ENCODE measurements around the gene ADCY3. TPM values are rescaled to one million over a fixed set of nuclear protein-coding genes. Genes with fewer than 3 reads are reported as not detected.
A peak's percentile ranks its signal among the peaks of the same experiment; 100 is the strongest.

Gene ADCY3
- total and polyA plus RNA-seq, 2 of the 13 experiments (the other 11 are each of a cell fraction or from before 2014, with no cell fraction given): 0.11 to 0.61 TPM

GRCh38 chr2:24818721-24819167 lies 101.3 kb downstream of the ADCY3 start:
- Histone ChIP-seq H3K27me3 (ENCODE audit: control insufficient read depth in 1 of 2, insufficient read depth in 2 of 2, low read length in 2 of 2) (no peaks in the 10 kb centered on the region), H3K9me3 (ENCODE audit: low read length) (no peaks in the 10 kb centered on the region), H3K4me1 (ENCODE audit: insufficient read depth, low read length) (peaks cover 18% of the 10 kb centered on the region), H3K79me2 (ENCODE audit: insufficient read depth, low read length) (peaks cover 2% of the 10 kb centered on the region), H3K36me3 (replicated peaks in 1 of 2; ENCODE audit: control insufficient read depth in 1 of 2, insufficient read depth in 2 of 2, low read length in 2 of 2) (peaks cover 26 to 75% of the 10 kb centered on the region in 2 experiments), H3K27ac (ENCODE audit: extremely low read length, insufficient read depth, low read length) (no peak overlapping the region), H4K20me1 (ENCODE audit: insufficient read depth, low read length) (no peaks in the 10 kb centered on the region), H3K4me3 (replicated peaks in 1 of 3; ENCODE audit: insufficient read depth in 1 of 3, low read depth in 2 of 3, low read length in 3 of 3) (no peak overlapping the region), H2AFZ (ENCODE audit: low read length) (no peak overlapping the region), H3K9ac (ENCODE audit: insufficient read depth, low read depth, low read length) (no peak overlapping the region), H3K4me2 (ENCODE audit: low read depth, low read length) (no peak overlapping the region)
- CTCF ChIA-PET (ENCODE audit: low intra/inter-chr PET ratio, low total read pairs): no interaction called here
- TF ChIP-seq PHF21A (CRISPR knock-in tag; IDR thresholded peaks at IDR 0.05) (no peak), ARNT2 (CRISPR knock-in tag; IDR thresholded peaks at IDR 0.05; ENCODE audit: low read depth) (no peak), RBM22 (optimal IDR thresholded peaks at IDR 0.05; ENCODE audit: low read length) (peak; percentile 57), ZNF646 (CRISPR knock-in tag; IDR thresholded peaks at IDR 0.05) (no peak), THRA (CRISPR knock-in tag; IDR thresholded peaks at IDR 0.05; ENCODE audit: borderline replicate concordance) (no peak), AFF4 (CRISPR knock-in tag; IDR thresholded peaks at IDR 0.05) (no peak), ZNF816 (CRISPR knock-in tag; IDR thresholded peaks at IDR 0.05; ENCODE audit: borderline replicate concordance) (no peak)
- ATAC-seq (no peak), DNase-seq (ENCODE audit: low spot score) (no peak), FAIRE-seq (no peak)
- in situ Hi-C loops (cut with HindIII; ENCODE audit: extremely low pct_ligation_motif_present, low pct_unique_long_range_greater_than_20kb) (no loop called here), intact Hi-C loops (cut with micrococcal nuclease; ENCODE audit: unreplicated experiment) (no loop called here)
- no TSS peak for BruUV-seq (replicated peaks)
- 92% methylated on average over 9 of the region's 9 CpGs for WGBS (ENCODE audit: low lambda C conversion rate)
- POLR2A ChIA-PET: no interaction called here

Measured in HepG2 (cell line).